ENCODE data around the gene TTLL1. TPM values are rescaled to one million over a fixed set of nuclear protein-coding genes. Genes with fewer than 3 reads are reported as not detected.

TTLL1 gene
- total RNA-seq, 1 donor from 2014 or later: 4.9 TPM

GRCh38 chr22:42994917-42995562, 94.2 kb downstream of the TTLL1 start:
- no peak for DNase-seq (ENCODE audit: low spot score)

GRCh38 chr22:42994276-42994916, 94.8 kb downstream of the TTLL1 start:
- DNase-seq (ENCODE audit: low spot score): no peak

DNA sequence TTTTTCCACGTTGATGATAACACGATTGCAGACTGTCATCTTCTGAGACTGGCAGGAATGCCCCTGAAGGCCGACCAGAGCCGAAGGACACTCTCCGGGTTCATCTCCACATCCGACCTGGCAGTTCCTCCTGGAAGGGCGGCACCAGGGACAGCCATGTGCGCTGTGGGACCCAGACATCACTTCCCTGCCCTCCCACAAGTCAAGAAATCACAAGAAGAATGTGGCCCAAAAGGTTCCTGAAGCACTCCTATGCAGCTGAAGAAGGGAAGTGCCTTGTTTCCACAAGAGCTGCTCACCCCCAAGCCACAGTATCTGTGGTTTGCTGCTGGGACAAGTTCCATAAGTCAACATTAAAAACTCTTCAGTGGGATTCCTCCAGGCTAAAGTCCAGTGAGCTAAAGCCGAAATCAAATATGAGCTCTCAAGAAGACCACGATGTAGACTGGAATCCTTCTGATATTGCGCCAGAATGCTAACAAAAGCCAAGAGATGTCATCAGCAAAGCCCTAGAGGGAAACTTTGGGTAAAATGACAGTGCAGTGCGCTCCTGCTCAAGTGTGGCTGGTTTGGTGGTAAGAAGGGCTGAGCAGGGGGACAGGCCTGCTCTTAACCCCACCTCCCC, 95.4 kb downstream of the TTLL1 start:
- DNase-seq (ENCODE audit: low spot score): no peak

- DNase-seq (ENCODE audit: low spot score): no peak
Observed at GRCh38 chr22:42992886-42993479, 96.2 kb downstream of the TTLL1 start.

DNA sequence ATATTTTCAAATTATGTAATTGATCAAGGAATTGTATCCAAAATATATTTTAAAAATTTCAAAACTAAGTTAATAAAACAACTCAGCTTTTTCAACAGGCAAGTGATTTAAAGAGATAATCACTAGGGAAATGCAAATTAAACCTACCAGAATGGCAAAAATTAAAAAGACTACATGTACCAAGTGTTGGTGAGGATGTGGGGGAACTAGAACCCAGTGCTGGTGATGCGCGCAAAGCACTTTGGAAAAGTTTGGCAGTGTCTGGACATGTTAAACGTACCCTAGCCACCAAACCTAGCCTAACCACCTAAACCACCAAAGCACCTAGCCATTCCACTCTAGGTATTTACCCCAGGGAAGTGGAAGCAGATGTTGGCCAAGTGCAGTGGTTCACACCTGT, 97.1 kb downstream of the TTLL1 start:
- DNase-seq (ENCODE audit: low spot score): no peak

DNA sequence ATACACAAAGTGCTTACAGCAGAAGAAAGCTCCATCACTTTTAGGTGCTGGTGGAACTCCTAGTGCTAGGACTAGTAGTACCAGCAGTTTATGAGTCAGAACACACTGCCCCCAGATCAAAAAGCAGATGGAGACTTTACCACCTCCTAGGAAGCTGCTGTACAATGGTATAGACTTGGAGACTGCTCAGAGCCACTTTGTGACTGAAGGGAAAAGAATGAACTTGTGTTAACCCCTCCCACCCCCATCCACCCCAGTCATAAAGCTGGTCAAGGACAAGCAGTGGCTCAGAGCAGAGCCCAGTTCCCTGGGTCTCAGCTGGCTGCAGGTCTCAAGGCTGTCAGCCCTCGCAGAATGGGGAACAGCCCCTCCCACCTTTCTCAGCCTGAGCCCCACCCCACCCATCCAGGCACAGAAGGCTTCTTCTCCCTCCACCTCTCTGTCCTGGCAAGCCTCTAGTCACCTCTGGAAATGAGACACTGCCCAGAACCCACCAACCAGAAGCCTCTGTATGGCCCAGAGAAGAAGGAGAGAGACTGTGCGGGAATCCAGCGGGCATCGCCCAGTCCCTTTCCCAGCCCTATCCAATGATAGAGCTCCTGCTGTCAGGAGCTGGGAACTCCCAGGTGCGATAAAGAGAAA, 98.1 kb downstream of the TTLL1 start:
- no peak for DNase-seq (ENCODE audit: low spot score)

- no peak for DNase-seq (ENCODE audit: low spot score)
Observed at GRCh38 chr22:42990131-42990838, 98.9 kb downstream of the TTLL1 start.

Other genes with a start within 250 kb of the TTLL1 start
- gene ARFGAP3, start 232.1 kb downstream of the TTLL1 start, total RNA-seq: 57.3 TPM
- gene PACSIN2, start 74.2 kb downstream of the TTLL1 start, total RNA-seq: 52.2 TPM
- not detected for gene BIK, start 21.4 kb upstream of the TTLL1 start, total RNA-seq
- 11.5 TPM for gene MCAT, start 54.0 kb upstream of the TTLL1 start, total RNA-seq
- 305 TPM for gene TSPO, start 62.2 kb upstream of the TTLL1 start, total RNA-seq
- gene TTLL12, start 97.7 kb upstream of the TTLL1 start, total RNA-seq: 27.0 TPM

Data from mesenteric fat pad (tissue), 1 donor.